Glomerular visceral epithelial cell (primary cell): ENCODE results near the gene OR2H2.
A peak's percentile ranks its signal among the peaks of the same experiment; 100 is the strongest.

Source experiments
- DNase-seq: peaks from one replicate; pipeline ENCODE4 v3.0.0-alpha.2; 2016; ENCODE audit errors: extremely low spot score

The OR2H2 gene

DNA sequence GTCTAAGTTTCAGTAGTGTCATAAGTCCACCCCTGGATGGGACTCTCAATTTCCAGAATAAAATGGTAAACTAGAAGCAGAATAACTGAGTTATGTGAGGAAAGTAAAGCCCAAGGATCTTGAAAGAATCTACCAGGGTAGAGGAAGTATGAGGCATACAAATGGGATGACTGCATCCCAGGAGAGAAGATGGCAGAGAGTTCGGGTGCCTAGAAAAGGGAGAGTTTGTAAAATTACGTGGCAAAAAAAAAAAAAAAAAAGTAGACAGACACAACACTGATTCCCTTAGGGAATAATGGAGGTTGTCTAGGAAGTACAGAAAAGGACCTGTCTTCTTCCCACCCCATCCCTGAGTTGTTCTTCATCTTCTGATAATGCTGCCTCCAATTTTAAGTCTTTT lies 44.6 kb downstream of the OR2H2 start:
- DNase-seq, result no peak

DNA sequence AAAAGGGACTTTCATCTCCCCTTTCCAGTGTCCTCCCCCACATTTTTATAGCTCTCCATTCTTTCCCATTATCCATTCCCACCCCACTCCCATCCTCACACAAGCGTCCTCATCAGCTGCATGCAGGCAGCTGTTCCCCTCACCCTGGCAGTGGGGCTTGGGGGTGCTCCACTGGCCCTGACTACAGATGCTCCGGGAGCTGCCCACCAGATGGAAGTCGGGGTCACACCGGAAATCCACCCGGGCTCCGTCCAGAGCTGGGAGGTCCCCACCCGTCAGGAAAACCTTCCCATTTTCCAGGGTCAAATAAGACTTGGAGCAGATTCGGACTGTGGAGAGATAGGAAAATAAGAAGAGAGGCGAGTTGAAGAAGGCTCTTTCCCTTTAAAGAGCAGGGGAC lies 45.4 kb downstream of the OR2H2 start:
- no peak for DNase-seq

DNA sequence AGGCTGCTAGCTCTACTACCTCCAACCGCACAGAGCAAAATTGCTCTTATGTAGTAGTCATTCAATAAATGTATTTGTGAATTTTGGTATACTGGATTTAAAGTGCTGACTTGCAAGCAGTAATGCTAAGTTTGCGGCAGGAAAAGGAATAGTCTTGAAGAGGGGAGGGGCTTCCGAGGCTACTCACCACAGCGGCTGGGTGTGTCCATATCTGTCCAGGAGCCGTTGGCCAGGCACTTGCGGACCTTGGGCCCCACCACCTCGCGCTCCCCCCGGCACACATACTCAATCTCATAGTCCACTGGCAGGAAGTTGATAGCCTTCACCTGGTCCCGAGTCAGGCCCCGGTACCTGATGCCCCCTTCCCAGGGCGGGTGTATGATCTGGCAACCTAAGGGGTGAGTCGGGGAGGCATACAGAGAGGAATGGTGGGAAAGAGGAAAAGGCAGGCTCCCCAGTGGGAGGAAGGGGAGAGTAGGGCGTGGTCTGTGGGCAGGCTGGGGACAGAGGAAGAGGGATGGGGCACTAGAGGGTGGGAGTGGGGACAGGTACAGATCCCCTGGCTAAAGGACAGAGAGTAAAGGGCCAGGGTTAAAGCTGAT lies 46.4 kb downstream of the OR2H2 start:
- no peak for DNase-seq

- DNase-seq, result peak; percentile 81
Observed at GRCh38 chr6:29631860-29632731, 47.2 kb downstream of the OR2H2 start.

- peak; percentile 90 for DNase-seq
Observed at GRCh38 chr6:29632789-29633533, 48.0 kb downstream of the OR2H2 start, which contains the start of gene GABBR1. Gene GABBR1 (minus strand): TSS chr6:29633183. CDS start chr6:29632385, 798 bp downstream.

- no peak for DNase-seq
Observed at GRCh38 chr6:29633534-29633905, 48.6 kb downstream of the OR2H2 start.

DNA sequence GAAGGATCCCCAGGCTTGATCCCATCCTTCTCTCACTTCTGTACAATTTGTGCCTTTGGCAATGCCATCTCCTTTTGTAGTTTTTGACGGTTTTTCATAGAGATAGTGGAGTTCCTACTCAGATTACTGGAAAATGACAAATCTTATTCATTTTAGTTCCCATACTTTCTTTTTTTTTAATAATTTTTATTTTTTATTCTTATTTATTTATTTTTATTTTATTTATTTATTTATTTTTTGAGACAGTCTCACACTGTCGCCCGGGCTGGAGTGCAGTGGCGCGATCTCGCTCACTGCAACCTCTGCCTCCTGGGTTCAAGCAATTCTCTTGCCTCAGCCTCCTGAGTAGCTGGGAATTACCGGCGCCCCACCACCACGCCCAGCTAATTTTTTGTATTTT lies 52.3 kb downstream of the OR2H2 start:
- DNase-seq, result no peak
